GM19455 (cell line): Measurements from ENCODE around the gene TMEM273.

Source experiments
- ATAC-seq: cut with Tn5 transposase; IDR thresholded peaks from one replicate; pipeline ENCODE4 v1.9.1; 2021; ENCODE audit not compliant: unreplicated experiment

The TMEM273 gene

DNA sequence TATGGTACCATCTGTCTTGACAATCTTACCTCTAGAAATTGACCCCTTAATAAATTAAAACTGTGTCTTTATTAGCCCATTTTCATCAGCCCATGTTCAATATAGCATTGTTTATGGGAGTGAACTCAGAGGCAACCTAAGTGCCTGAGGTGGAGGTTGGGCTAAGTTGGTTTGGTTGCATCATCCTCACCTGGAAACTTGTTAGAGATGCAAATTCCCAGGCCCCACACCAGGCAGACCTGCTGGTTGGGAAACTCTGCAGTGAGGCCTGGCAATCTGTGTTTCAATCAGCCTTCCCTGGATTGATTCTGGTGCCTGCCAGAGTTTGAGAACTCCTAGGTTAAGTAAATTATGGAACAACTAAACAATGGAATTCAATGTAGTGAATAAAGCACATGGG, 44.9 kb downstream of the TMEM273 start:
- no peak for ATAC-seq

DNA sequence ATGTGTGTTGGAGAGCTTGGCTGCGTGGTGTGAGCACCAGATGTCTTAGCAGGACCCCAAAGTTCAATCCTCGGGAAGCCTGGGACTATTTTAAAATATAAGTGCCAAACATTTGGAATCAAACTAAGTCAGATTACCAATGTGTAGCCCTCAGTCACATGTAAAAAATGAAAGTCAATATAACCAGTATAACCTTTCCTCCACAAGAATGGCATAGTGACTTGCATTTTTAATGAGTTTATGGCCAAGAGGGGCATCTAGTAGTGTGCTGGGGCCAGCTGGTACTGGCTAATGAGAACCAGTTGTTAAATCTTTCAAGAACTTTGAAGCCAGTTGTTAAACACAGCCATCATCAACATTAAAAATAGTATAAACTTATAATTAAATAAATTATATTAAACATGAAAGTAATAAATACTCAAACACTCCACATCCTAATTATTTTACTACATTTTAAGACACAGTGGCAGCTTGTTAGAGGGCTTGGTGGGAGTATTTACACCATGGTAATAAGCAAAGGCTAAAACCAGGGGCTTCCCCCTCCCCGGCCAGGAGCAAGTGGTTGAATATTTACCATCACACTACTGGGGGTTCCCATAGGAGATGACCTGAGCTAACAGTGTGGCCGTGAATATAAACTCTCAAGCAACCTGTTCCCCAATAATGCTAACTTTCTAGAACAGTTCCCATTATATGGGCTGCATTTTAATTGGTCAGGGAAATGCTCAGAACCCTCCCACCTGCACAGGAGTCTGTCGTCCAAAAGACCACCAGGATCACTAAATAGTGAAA, 46.5 kb downstream of the TMEM273 start:
- no peak for ATAC-seq

DNA sequence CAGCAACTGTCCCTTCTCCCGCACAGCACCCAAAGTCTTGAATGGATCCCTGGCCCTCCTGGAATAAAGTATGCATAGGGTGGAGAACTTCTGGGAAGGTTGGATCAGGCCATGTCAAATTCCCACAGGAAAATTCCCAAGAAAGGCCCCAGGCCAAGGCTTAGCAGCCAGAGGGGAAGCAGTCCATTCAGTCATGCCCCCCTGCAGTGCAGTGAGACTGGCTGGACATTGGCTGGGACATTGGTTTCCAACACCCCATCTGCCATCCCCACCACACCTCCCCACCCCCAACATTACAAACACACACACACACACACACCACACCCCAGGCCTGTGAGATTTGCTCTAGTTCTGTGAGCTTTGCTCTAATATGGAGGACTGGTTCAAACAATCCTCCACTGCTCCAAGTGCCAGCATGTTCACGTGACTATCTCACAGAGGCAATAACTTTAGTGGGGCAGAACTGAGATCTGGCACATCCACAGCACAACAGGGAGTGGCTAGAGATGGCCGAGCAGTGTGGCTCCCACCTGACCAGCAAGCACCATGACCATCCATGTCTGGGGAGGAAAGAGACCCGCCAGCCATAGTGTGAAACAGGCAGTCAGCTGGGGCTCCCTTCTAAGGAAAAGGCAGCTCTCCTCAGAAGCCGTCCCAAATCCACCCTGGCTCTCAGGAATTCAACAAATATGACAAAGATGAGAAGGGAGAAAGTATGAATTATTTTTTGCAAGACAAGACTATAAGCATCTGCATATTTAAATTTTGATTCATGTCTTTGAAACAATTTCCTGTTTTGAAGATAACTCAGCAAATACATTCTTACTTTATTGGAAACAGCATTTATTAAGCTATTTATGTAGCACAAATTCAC, 47.6 kb downstream of the TMEM273 start:
- ATAC-seq: no peak

DNA sequence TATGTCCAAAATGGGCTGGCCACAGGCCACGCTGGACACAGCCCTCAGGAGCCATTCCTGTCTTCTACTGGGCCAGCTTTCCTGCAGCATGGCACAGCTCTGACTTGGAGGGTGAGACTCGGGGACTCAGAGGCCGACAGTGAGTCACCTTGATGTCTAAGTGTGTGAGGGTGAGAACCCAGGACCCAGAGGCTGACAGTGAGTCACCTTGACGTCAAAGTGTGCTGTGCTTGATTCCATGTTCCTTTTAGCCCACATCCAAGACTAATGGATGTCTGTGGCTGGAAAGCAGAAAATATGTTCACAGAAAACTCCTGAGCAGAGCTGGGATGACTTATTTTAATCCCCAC, 48.4 kb downstream of the TMEM273 start:
- no peak for ATAC-seq

DNA sequence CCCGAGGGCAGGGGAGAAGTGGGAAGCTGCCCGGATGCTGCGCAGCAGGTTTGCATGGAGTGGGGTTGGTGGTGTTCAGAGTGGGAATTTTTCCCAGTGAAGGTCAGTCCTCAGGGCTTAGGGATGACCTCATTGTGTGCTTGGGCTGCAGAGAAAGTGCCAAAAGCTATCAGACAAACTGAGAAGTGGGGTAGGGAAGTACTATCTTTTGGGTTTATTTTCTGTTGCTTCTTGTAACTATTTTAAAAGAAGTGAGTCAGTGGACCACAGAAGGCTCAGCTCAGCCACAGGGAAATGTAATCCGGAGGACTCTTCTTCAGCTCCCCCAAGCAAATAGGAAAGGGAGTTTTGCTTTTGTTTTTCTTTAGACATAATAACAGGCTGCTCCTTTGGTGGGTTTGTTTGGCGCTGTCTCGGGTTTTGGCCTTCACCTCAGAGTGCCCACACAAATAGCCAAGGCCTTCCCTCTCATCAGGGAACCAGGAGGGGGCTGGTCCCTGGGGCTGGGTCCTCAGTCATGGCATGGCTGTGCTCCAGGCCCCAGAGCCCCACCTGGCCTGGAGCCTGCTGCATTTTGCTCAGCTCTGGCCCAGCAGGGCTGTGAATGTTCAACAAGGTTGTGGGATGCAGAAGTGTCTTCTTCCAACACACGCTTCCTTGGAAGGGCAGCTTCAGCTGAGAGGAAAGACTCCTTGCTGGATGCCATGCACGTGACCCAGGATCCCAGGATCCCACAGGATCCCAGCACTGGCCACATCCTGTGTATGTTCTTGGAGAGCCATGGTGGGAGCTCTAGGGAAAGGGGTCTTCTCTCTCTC, 49.0 kb downstream of the TMEM273 start:
- ATAC-seq: no peak

DNA sequence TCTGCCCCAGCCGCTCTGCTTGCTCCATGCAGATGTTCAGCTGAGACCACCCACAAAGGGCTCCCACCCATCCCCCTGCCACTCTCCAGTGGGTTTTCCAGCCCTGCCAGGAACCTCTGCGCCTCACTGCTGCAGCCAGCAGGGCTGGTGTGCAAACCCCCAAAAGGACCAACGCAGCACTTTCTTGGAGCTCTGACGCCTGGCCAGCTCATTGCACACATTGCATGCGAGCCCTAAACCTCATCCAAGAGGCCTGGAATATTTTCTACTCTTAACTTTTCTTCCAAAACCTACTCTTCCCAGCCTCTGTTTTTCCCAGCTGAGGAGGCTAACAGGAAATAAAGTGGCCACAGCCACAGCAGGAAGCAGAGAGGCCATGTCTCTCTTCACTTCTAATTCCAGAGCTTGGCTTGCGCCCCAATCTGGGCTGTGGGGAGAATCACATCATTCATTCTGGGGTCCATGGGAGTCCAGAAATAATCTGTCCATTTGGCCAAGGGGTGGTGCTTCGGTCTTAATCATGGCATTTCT, 49.8 kb downstream of the TMEM273 start:
- no peak for ATAC-seq

DNA sequence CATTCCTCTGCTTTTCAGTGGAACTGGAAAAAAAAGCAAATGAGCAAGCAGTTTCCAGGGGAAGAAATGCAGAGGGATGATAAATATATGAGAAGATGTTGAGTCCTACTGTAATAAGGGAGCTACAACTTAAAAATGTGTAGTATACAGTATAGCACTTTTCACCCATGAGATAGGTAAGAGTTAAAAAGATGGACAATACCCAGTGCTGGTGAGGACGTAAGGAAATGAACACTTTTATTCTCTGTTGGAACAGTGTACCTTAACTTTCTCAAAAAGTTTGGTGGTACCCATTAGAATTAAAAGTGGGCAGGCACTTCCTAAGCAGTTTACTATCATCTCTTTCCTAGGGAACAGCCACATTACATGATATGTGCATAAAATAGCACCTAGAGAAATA, 51.7 kb downstream of the TMEM273 start:
- no peak for ATAC-seq

DNA sequence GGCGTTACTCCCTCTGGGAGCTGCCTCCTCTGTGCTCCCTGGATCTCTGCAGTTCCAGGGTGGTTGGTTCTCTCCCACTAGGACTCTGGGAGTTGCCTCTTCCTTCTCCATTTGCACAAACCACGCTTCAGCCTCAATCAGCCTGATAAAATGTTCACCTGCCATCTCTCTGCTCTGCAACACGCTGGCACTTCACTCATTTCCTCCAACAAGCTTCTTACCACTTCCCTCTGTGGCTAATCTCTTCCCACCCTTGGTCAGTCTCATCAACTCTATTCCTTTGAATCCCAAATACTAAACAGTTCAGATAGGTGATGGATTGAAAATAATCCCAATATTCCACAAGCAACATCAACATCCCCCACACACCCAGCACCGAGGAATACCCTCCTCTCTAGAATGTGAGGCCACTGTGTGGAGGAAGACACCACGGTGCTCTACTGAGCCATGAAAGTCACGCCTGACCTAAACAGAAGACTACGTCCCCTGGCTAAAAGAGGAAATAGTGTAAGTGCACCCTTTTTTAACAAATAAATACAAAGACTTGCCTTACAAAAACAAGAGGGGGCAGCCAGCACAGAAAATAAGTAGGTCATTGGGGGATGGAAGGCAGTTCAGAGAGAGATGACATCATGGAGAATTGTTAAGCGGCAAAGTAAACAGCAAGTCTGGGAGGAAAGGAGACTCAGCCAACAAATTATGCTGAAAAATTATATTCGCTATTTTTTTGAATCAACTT, 52.4 kb downstream of the TMEM273 start:
- no peak for ATAC-seq

DNA sequence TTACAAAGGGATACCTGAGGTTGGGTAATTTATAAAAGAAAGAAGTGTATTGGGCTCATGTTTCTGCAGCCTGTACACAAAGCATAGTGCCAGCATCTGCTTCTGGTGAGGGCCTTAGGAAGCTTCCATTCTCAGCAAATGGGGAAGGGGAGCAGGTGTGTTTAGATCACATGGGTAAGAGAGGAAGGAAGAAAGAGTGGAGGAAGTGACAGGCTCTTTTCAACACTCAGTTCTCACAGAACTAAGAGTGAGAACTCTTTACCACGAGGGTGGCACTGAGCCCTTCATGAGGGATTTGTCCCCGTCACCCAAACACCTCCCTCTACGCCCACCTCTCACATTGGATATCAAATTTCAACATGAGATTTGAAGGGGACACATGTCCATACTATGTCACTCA, 53.9 kb downstream of the TMEM273 start:
- no peak for ATAC-seq

DNA sequence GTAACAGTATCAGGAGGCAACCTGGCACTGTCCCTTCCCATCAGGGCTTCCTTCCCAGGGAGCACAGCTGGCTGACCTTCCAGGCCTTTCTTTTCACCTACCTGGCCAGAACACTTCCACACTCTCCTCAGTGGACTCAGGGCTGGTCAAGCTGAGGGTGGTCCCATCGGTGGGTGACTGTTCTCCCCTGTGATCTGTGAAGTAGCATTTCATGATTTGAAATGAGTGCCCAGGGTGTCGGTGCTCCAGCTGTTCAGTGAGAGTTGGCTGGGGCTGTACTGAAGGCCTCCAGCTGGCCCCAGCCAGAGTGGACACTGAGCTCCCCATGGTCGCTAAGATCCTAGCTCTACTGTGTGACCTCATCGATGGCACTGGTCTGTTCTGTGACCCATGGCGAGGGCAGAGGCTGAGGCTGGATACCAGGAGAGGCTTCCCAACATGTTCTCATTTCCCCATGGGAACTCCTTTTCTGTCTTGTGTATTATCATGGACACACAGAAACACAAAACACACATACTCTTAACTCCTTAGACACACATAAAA, 54.4 kb downstream of the TMEM273 start, which contains the start of gene FAM170B:
Gene FAM170B (minus strand): TSS at position 316 of the 543 bp plus-strand sequence. CDS start 103 bp downstream, at position 213.
- no peak for ATAC-seq

DNA sequence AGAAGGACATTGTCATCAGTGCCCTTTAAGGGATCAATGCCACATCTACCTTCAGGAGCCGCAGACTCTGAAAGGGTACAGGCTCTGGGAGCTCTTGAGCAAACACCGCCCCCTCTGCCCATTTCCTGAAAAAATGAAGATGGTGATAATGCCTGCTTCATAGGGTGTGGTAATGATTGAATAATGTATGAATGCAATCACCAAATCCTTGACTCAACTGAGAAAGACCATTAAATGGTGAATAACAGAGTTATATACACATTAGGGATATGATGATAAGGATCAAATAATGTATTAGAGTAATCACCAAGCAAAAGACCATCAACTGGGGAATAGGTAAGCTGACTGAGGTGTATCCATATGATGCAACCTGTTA, 55.8 kb downstream of the TMEM273 start:
- no peak for ATAC-seq

DNA sequence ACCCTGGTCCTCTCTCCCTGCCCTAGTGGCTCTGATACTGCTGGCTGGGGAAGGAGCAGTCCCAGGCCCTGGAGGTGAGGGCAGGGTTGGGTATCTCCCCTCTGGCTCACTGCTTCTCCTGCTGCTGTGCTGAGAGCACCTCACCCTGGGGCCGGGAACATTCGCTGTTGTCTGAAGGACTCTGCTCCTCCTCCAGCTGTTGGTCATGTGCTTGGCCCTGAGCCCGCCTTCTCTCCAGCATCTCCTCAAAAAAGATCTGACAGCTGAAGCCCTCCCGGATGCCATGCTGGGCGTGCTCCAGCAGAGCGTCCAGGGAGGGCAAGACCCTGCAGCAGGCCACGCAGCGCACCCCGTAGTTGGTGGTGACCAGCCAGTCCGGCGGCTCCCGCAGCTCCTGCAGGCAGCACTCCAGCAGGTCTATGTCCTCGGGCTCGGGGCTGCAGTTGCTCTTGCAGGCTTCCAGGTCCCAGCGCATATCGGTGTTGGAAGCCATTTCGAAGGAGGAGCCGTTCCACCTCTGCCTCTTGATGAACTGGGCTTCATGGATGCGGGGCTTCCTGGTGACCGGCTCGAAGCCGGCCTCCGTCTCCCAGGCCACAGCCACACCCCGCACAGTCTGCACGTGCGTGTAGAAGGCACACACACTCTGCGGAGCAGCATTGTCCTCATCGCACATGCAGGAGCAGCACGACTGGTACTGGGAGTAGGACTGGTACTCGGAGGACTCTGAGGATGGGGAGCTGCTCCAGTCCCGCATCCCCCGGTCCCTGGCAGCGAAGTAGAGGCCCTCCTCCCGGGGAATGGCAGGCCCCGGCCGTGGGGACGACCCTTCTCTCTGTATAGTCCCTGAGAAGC, 56.5 kb downstream of the TMEM273 start:
- ATAC-seq: no peak

DNA sequence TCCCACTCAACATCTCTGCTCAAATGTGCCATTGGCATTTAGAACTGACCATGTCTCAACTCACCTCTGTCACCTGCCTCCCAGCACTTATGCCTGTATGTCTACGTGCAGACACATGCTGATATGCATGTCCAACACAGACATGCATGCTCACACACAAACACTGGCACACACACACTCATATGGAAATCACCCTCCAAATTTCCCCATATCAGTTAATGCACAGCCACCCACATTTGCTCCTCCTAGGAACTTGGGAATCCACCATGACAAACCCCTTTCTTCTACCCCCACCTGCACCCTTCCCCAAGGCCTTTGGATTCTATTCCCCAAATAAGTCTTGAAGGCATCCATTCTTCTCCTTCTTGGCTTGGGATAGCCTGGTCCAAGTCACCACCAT, 58.8 kb downstream of the TMEM273 start:
- ATAC-seq: no peak

DNA sequence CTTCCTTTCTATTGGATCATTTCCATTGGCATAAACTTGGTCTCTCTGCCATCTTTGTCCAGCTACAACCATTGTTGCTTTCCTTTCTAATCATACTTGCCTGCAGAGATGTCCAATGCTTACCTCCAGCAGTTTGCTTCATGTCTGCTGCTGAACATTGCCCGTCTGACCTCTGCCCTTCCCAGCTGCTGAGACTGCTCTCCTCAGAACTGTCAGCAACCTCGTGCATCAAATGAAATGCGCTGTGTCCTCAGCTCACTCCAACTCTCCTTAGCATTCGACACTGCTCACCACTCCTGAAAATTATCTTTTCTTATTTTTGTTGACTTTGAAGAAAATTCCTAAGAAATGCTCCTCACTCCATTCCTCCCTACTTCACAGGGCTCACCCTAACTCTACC, 59.3 kb downstream of the TMEM273 start:
- ATAC-seq: no peak

DNA sequence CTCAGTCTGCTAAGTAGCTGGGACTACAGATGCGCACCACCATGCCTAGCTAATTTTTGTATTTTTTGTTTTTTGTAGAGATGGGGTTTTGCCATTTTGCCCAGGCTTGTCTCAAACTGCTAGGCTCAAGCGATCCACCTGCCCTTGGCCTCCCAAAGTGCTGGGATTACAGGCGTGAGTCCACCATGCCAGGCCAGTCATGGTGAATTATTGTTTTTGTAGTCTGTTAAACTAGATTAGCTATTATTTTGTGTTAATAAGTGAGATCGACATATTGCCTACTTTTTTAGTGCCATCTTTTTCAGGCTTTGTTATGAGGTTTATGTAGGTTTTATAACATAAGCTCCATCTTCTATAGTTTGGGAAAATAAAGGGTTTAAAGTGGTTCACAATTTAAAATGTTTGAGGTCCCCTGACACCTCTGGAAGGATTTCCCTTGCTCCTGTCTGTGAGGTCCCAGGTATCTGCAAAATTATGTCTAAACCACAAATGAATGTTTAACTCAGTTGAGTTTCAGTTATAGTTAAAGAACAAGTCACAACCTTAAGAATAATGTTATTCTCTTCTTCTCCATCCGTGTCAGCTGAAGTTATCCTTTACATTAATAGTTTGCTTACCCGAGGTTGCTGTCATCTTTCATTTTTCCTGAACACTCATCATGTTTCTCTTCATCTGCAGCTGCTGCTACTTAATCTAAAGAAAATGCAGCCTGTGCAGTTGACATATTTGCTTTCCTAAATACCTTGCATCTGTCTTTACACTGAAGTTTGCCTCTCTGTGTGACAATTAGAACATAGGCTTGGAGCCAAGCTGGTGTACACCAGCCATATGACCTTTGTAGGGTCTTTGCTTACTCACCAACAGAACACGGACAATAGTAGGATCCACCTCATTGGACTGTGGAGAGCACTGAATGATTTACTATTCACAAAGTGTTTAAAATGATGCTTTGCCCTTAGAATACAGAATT, 63.9 kb downstream of the TMEM273 start:
- ATAC-seq: no peak

DNA sequence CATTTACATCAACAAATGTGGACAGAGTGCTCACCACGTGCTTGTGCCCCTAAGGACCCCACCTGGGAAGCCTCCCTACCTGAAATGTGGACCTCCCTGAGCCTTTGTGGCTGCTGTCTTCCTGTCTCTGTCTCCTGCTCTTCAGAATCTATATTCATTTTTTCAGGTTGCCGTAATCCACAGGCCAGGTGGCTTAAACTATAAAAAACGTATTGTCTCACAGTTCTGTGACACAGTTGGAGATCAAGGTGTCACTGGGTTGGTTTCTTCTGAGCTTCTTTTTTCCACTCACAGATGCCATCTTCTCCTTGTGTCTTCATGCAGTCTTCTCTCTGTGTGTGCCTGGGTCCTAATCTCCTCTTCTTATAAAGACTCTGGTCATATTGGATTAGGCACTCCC, 67.3 kb downstream of the TMEM273 start:
- no peak for ATAC-seq

DNA sequence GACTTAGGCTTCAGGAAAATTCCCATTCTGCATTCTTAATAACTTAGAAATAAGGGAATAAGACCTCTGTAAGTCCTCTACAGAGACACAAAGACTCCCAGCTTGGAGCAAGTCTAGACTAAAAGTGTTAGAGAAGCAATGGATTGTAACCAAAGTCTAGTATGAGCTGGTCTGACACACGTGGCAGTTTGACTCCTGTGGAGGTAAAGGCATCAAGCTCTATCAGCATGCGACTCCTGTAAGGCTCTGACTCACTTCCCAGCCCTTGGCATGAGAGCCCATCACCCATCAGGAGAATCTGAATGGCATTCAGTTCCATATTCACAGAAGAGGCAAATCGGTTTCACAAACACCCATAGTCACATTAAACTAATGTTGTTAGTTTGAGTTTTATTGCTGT, 68.4 kb downstream of the TMEM273 start:
- ATAC-seq: no peak

DNA sequence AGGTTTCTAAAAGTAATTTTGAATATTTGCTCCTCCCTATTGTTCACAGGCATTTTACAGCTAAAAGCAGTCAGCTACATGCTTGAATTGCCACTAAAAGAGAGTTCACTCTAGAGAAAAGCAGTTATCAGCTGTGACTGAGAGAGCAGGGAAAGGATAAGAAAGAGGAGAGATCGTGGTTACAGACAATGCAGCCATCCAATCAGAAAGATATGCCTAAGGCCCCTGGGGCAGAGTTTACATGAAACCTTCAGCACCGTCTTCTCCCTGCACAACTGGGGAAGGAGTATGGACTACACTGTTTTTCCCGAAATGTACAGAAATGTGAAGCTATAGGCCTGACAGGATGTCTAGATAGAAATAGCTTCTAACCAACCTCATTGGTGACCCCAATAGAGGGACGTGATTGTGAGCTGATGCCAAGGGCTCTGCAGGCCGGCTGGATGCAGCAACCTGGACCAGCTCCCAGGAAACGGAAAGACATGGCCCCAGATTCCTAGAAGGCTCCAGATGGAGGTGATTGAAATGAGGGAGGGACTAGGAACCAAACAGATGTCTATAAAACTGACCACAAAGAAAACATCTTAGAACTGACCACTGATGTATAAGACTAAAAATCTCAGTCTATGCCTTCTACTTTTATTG, 69.6 kb downstream of the TMEM273 start:
- ATAC-seq: no peak
